PC-9 (cell line): ENCODE measurements around the gene LCN6. TPM values are rescaled to one million over a fixed set of nuclear protein-coding genes. Genes with fewer than 3 reads are reported as not detected.
A peak's percentile ranks its signal among the peaks of the same experiment; 100 is the strongest.

Experiments
- BruUV-seq: library from RNA; stranded (reverse); fragments of 400-500 nt; replicated peaks from 2 replicates; lab custom pipeline; 2021; lab: Mats Ljungman, UMichigan
- CTCF ChIA-PET: fragments of 300-600 bp; sonication (Branson Sonifier 250); formaldehyde crosslinking; loops from one replicate; lab custom pipeline; 2022; ENCODE audit warnings: antibody characterized with exemption; lab: Charles Lee
- POLR2A ChIA-PET: fragments of 300-600 bp; sonication (Branson Sonifier 250); formaldehyde crosslinking; loops from one replicate; lab custom pipeline; 2022; ENCODE audit warnings: antibody characterized with exemption; ENCODE audit not compliant: unreplicated experiment; lab: Charles Lee
- DNase-seq, 2 experiments: peaks; one replicate each; pipeline versions ENCODE4 v3.0.0 to v3.0.0-alpha.2; 2015 to 2022; ENCODE audit warnings: mixed read lengths in 1 of 2
- H2AFZ ChIP-seq: fragments of 200-600 bp; sonication (generic); 2 replicates; pipeline ENCODE4 v1.8.1; 2017; ENCODE audit warnings: antibody characterized with exemption
- H3F3A ChIP-seq: fragments of 200-600 bp; sonication (generic); 2 replicates; pipeline ENCODE4 v1.8.1; 2017; ENCODE audit warnings: antibody characterized with exemption, mild to moderate bottlenecking, low read depth; ENCODE audit not compliant: insufficient read depth
- H3K27ac ChIP-seq: fragments of 200-600 bp; sonication (generic); 2 replicates; pipeline ENCODE4 v1.6.1; 2016; ENCODE audit warnings: mixed run types
- H3K27me3 ChIP-seq: fragments of 200-600 bp; sonication (generic); 2 replicates; pipeline ENCODE4 v1.6.1; 2016; ENCODE audit warnings: low read depth, mixed run types; ENCODE audit not compliant: insufficient read depth
- H3K36me3 ChIP-seq: fragments of 200-600 bp; sonication (generic); 2 replicates; pipeline ENCODE4 v1.6.1; 2016; ENCODE audit warnings: low read depth, mixed run types
- H3K4me1 ChIP-seq: fragments of 200-600 bp; sonication (generic); replicated peaks from 2 replicates; pipeline ENCODE4 v1.6.1; 2016; ENCODE audit warnings: mixed run types; ENCODE audit not compliant: insufficient read depth
- H3K4me2 ChIP-seq: fragments of 200-600 bp; sonication (generic); 2 replicates; pipeline ENCODE4 v1.6.1; 2017; ENCODE audit warnings: mixed run types
- H3K4me3 ChIP-seq: fragments of 200-600 bp; sonication (generic); 2 replicates; pipeline ENCODE4 v1.6.1; 2016; ENCODE audit warnings: mixed run types
- H3K79me2 ChIP-seq: fragments of 200-600 bp; sonication (generic); 2 replicates; pipeline ENCODE4 v1.6.1; 2017; ENCODE audit warnings: low read depth, mixed run types
- H3K9me2 ChIP-seq: fragments of 200-600 bp; sonication (generic); 2 replicates; pipeline ENCODE4 v1.8.1; 2017; ENCODE audit warnings: mild to moderate bottlenecking; ENCODE audit not compliant: insufficient read depth
- H3K9me3 ChIP-seq: fragments of 200-600 bp; sonication (generic); 2 replicates; pipeline ENCODE4 v1.8.1; 2016; ENCODE audit warnings: low read depth; ENCODE audit not compliant: insufficient read depth
- H4K20me1 ChIP-seq: fragments of 200-600 bp; sonication (generic); 2 replicates; pipeline ENCODE4 v1.8.1; 2017; ENCODE audit not compliant: insufficient read depth
- EZH2 ChIP-seq: fragments of 200-600 bp; sonication (generic); IDR thresholded peaks from 2 replicates; pipeline ENCODE4 v1.8.0; 2017; ENCODE audit warnings: antibody characterized with exemption, low read depth
- intact Hi-C: fragments of 100-400 bp; cut with micrococcal nuclease; formaldehyde crosslinking; loops from one replicate; pipeline ENCODE4 v1.10.0; 2022; ENCODE audit not compliant: unreplicated experiment
- total RNA-seq: library from RNA; stranded (reverse); gene quantifications from 2 replicates; pipeline ENCODE4 v1.2.3, GENCODE V29; 2021
- TF ChIP-seq, protein P1 (sequence below): fragments of 200-600 bp; sonication (generic); conservative IDR thresholded peaks from 2 replicates; pipeline ENCODE4 v1.6.1; 2017; ENCODE audit warnings: mixed run types, antibody characterized with exemption, mild to moderate bottlenecking, moderate library complexity

The LCN6 gene
- total RNA-seq, 1 experiment from 2014 or later: not detected

DNA sequence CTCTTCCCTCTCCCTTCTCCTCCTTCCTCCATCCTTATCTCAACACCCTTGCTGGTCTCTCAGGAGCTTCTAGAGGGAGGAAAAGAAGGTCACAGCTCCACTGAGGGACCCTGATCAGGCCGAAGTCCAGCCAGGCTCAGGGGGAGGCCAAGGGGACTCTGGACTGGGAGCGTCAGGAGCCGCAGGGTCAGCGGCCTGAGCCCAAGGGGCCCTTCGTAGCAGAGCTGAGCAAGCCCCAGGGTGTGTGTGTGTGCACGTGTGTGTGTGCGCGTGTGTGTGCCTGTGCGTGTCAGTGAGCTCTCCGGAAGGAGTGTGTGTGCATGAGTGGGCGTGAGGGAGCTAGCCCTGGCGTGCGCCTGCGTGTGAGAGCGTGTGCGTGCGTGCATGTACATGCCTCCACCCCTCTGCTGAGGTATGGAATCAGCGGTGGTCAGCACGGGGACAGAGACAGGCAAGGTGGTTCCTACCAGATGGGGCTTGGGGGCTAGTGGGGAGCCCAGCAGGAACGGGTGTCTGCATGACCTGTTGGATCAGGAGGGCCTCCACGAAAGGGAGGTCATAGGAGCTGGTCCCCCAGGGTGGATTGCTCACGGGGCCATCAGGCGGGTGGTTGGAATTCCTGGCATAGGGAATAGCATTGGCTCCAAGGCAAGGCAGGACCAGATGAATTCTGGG is 51.0 kb downstream of the LCN6 start:
- H3F3A ChIP-seq: peaks cover 42% of the 10 kb centered on the region
- no peaks in the 10 kb centered on the region for H3K27me3 ChIP-seq
- H4K20me1 ChIP-seq: no peaks in the 10 kb centered on the region
- H2AFZ ChIP-seq: no peak overlapping the region
- no peaks in the 10 kb centered on the region for H3K9me2 ChIP-seq
- POLR2A ChIA-PET: no interaction called here
- CTCF ChIA-PET: interaction anchor here (0.8 kb wide), 1 partner anchor 35 kb away, joined by 8 read pairs; no protein-coding TSS in a partner anchor
- no peaks in the 10 kb centered on the region for H3K79me2 ChIP-seq
- H3K27ac ChIP-seq: no peak overlapping the region
- TF ChIP-seq, protein P1, sequence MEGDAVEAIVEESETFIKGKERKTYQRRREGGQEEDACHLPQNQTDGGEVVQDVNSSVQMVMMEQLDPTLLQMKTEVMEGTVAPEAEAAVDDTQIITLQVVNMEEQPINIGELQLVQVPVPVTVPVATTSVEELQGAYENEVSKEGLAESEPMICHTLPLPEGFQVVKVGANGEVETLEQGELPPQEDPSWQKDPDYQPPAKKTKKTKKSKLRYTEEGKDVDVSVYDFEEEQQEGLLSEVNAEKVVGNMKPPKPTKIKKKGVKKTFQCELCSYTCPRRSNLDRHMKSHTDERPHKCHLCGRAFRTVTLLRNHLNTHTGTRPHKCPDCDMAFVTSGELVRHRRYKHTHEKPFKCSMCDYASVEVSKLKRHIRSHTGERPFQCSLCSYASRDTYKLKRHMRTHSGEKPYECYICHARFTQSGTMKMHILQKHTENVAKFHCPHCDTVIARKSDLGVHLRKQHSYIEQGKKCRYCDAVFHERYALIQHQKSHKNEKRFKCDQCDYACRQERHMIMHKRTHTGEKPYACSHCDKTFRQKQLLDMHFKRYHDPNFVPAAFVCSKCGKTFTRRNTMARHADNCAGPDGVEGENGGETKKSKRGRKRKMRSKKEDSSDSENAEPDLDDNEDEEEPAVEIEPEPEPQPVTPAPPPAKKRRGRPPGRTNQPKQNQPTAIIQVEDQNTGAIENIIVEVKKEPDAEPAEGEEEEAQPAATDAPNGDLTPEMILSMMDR: no peak
- TF ChIP-seq EZH2: no peak
- no peak overlapping the region for H3K4me3 ChIP-seq
- H3K4me2 ChIP-seq: no peak overlapping the region
- H3K9me3 ChIP-seq: no peaks in the 10 kb centered on the region
- peaks cover 42% of the 10 kb centered on the region for H3K4me1 ChIP-seq
- intact Hi-C loops: no loop called here
- no peak for DNase-seq
- no TSS peak for BruUV-seq
- H3K36me3 ChIP-seq: no peaks in the 10 kb centered on the region

DNA sequence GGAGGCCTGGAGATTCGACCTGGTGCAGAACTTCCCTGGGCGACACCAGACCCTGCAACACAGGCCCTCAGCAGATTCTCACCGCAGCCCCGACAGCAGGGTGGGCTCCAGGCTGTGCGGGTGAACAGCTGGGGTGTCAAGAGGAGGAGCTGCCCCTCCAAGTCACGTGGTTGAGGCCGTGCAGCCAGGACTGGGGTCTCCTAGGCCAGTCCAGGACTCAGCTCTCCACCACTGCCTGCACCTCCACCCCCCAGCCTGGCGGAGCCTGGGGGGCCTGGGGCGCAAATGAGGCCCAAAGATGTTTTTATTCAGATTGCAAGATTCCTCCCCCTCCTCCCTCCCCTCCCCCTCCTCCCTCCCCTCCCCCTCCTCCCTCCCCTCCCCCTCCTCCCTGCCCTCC is 51.8 kb downstream of the LCN6 start:
- POLR2A ChIA-PET: no interaction called here
- H3K9me3 ChIP-seq: no peaks in the 10 kb centered on the region
- peaks cover 42% of the 10 kb centered on the region for H3F3A ChIP-seq
- H3K36me3 ChIP-seq: no peaks in the 10 kb centered on the region
- DNase-seq: no peak
- H2AFZ ChIP-seq: no peak overlapping the region
- H3K27me3 ChIP-seq: no peaks in the 10 kb centered on the region
- peaks cover 47% of the 10 kb centered on the region for H3K4me1 ChIP-seq
- peak overlapping the region; percentile 91 for H3K4me2 ChIP-seq
- H4K20me1 ChIP-seq: no peaks in the 10 kb centered on the region
- intact Hi-C loops: no loop called here
- no peaks in the 10 kb centered on the region for H3K9me2 ChIP-seq
- no peak overlapping the region for H3K27ac ChIP-seq
- BruUV-seq: no TSS peak
- CTCF ChIA-PET: no interaction called here
- H3K4me3 ChIP-seq: no peak overlapping the region
- H3K79me2 ChIP-seq: no peaks in the 10 kb centered on the region
- TF ChIP-seq, protein P1: no peak
- TF ChIP-seq EZH2: no peak

DNA sequence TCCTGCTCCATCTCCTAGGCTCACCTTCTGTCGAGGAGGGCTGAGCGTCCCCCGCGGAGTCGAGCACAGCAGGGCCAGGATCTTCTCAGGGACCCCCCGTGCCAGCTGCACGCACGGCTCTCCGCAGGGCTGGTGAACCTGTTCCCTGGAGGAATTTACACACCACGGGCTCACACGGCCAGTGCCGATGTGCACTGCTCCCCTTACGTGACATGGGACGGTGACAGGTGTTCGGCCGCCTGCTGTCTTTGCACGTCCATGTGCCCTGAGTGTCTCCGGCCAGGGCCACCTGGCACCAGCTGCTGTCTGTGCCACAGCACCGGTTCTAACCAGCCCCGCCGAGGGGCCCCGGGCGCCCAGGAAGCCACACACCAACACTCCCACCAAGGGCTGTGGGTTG is 52.4 kb downstream of the LCN6 start:
- Histone ChIP-seq H3K9me3 (no peaks in the 10 kb centered on the region), H3K4me2 (peak overlapping the region; percentile 91), H3K79me2 (no peaks in the 10 kb centered on the region), H3K27ac (peak overlapping the region; percentile 94), H3K9me2 (no peaks in the 10 kb centered on the region), H2AFZ (no peak overlapping the region), H3K27me3 (no peaks in the 10 kb centered on the region), H3K36me3 (no peaks in the 10 kb centered on the region), H4K20me1 (no peaks in the 10 kb centered on the region), H3K4me1 (peaks cover 47% of the 10 kb centered on the region), H3F3A (peaks cover 42% of the 10 kb centered on the region), H3K4me3 (no peak overlapping the region)
- DNase-seq: no peak
- TF ChIP-seq, protein P1: no peak
- no peak for TF ChIP-seq EZH2
- POLR2A ChIA-PET: interaction anchor here (0.5 kb wide), 1 partner anchor 11 kb away, joined by 3 read pairs; no protein-coding TSS in a partner anchor
- CTCF ChIA-PET: interaction anchor here (0.6 kb wide), 1 partner anchor 13 kb away, joined by 6 read pairs; no protein-coding TSS in a partner anchor
- intact Hi-C loops: loop anchor here (2.0 kb wide), 5 partner anchors 15 to 211 kb away; no protein-coding TSS in a partner anchor
- no TSS peak for BruUV-seq
